GM18519 (cell line): ENCODE results near the gene SHISA5.
"Not testable (repeated sequence)": the region's sequence is repeated elsewhere in the genome, so short reads cannot be mapped to it uniquely, and the experiment has no call there.

Experiments
- ATAC-seq: cut with Tn5 transposase; IDR thresholded peaks from one replicate; pipeline ENCODE4 v1.9.1; 2021; ENCODE audit warnings: mild to moderate bottlenecking, moderate library complexity; ENCODE audit not compliant: unreplicated experiment, low FRiP score

The SHISA5 gene

GRCh38 chr3:48504051-48504946 lies at the start of gene SHISA5:
Gene SHISA5, minus strand, starts transcription at chr3:48504174. Its CDS starts 80 bp downstream, at chr3:48504094.
- no peak for ATAC-seq

GRCh38 chr3:48553361-48553760 lies 49.4 kb upstream of the SHISA5 start:
- no peak for ATAC-seq

GRCh38 chr3:48552111-48552951 lies 48.4 kb upstream of the SHISA5 start:
- ATAC-seq: no peak

- ATAC-seq: not testable (repeated sequence)
Measured at GRCh38 chr3:48551651-48552050, 47.7 kb upstream of the SHISA5 start.

GRCh38 chr3:48548729-48549705 lies 45.0 kb upstream of the SHISA5 start:
- ATAC-seq: no peak

GRCh38 chr3:48548126-48548525 lies 44.2 kb upstream of the SHISA5 start:
- ATAC-seq: no peak

- no peak for ATAC-seq
Measured at GRCh38 chr3:48546203-48546829, 42.3 kb upstream of the SHISA5 start.

- ATAC-seq: no peak
Measured at GRCh38 chr3:48544141-48544540, 40.2 kb upstream of the SHISA5 start.

GRCh38 chr3:48543271-48543866 lies 39.4 kb upstream of the SHISA5 start:
- ATAC-seq: no peak

GRCh38 chr3:48538451-48538850 lies 34.5 kb upstream of the SHISA5 start:
- ATAC-seq: no peak

- no peak for ATAC-seq
Measured at GRCh38 chr3:48536785-48537184, 32.8 kb upstream of the SHISA5 start.

GRCh38 chr3:48536116-48536515 lies 32.1 kb upstream of the SHISA5 start:
- no peak for ATAC-seq

- ATAC-seq: no peak
Measured at GRCh38 chr3:48535578-48535977, 31.6 kb upstream of the SHISA5 start.

- no peak for ATAC-seq
Measured at GRCh38 chr3:48532977-48533337, 29.0 kb upstream of the SHISA5 start.

- no peak for ATAC-seq
Measured at GRCh38 chr3:48532271-48532976, 28.4 kb upstream of the SHISA5 start.

GRCh38 chr3:48530701-48531100 lies 26.7 kb upstream of the SHISA5 start:
- ATAC-seq: not testable (repeated sequence)

- ATAC-seq: no peak
Measured at GRCh38 chr3:48528754-48529153, 24.8 kb upstream of the SHISA5 start.

GRCh38 chr3:48528048-48528447 lies 24.1 kb upstream of the SHISA5 start:
- ATAC-seq: no peak

GRCh38 chr3:48524970-48525369 lies 21.0 kb upstream of the SHISA5 start:
- ATAC-seq: no peak
